Bone marrow (tissue), 2 donors: Measurements from ENCODE around the gene NR0B2.
"Not testable (repeated sequence)": the region's sequence is repeated elsewhere in the genome, so short reads cannot be mapped to it uniquely, and the experiment has no call there.

Experiments used
- DNase-seq, 2 donors: peaks; one replicate each; lab custom pipeline; 2025; lab: John Stamatoyannopoulos, UW

Gene NR0B2

GRCh38 chr1:26913754-26914619, at the start of gene NR0B2:
TSS of gene NR0B2 (minus strand) at chr1:26913975. CDS start at chr1:26913940, 35 bp downstream.
- DNase-seq, result no peak

GRCh38 chr1:26961826-26962225, 48.1 kb upstream of the NR0B2 start:
- DNase-seq, result peak in 1 of 2 donors; percentile 19

- DNase-seq, result no peak
These were observed 46.8 kb upstream of the NR0B2 start for GRCh38 chr1:26960625-26960966.

GRCh38 chr1:26959722-26960624, 46.2 kb upstream of the NR0B2 start, which contains the start of gene KDF1:
TSS of gene KDF1 (minus strand) at chr1:26960468. CDS start at chr1:26952380, 8,088 bp downstream.
- DNase-seq, result no peak

GRCh38 chr1:26959270-26959669, 45.5 kb upstream of the NR0B2 start:
- DNase-seq, result no peak

GRCh38 chr1:26957306-26957705, 43.5 kb upstream of the NR0B2 start:
- DNase-seq, result no peak

GRCh38 chr1:26956321-26956720, 42.5 kb upstream of the NR0B2 start:
- no peak for DNase-seq

GRCh38 chr1:26953374-26953773, 39.6 kb upstream of the NR0B2 start:
- DNase-seq, result no peak

GRCh38 chr1:26951821-26952497, 38.2 kb upstream of the NR0B2 start:
- no peak for DNase-seq

GRCh38 chr1:26951216-26951615, 37.4 kb upstream of the NR0B2 start:
- no peak for DNase-seq

- no peak for DNase-seq
These were observed 36.8 kb upstream of the NR0B2 start for GRCh38 chr1:26950602-26951001.

GRCh38 chr1:26949926-26950319, 36.1 kb upstream of the NR0B2 start:
- DNase-seq, result no peak

- no peak for DNase-seq
These were observed 35.6 kb upstream of the NR0B2 start for GRCh38 chr1:26949266-26949925.

- DNase-seq, result not testable (repeated sequence)
These were observed 34.9 kb upstream of the NR0B2 start for GRCh38 chr1:26948725-26949057.

- no peak for DNase-seq
These were observed 32.5 kb upstream of the NR0B2 start for GRCh38 chr1:26946270-26946669.

GRCh38 chr1:26945728-26946127, 32.0 kb upstream of the NR0B2 start:
- no peak for DNase-seq

- DNase-seq, result no peak
These were observed 31.4 kb upstream of the NR0B2 start for GRCh38 chr1:26945138-26945537.

- DNase-seq, result no peak
These were observed 28.9 kb upstream of the NR0B2 start for GRCh38 chr1:26942656-26943055.

GRCh38 chr1:26941311-26941710, 27.5 kb upstream of the NR0B2 start:
- no peak for DNase-seq

- no peak for DNase-seq
These were observed 24.9 kb upstream of the NR0B2 start for GRCh38 chr1:26938659-26939025.

- DNase-seq, result no peak
These were observed 24.4 kb upstream of the NR0B2 start for GRCh38 chr1:26938004-26938658.
